ENCODE data around the gene CDC42BPB. TPM values are rescaled to one million over a fixed set of nuclear protein-coding genes. Genes with fewer than 3 reads are reported as not detected.

CDC42BPB gene, protein sequence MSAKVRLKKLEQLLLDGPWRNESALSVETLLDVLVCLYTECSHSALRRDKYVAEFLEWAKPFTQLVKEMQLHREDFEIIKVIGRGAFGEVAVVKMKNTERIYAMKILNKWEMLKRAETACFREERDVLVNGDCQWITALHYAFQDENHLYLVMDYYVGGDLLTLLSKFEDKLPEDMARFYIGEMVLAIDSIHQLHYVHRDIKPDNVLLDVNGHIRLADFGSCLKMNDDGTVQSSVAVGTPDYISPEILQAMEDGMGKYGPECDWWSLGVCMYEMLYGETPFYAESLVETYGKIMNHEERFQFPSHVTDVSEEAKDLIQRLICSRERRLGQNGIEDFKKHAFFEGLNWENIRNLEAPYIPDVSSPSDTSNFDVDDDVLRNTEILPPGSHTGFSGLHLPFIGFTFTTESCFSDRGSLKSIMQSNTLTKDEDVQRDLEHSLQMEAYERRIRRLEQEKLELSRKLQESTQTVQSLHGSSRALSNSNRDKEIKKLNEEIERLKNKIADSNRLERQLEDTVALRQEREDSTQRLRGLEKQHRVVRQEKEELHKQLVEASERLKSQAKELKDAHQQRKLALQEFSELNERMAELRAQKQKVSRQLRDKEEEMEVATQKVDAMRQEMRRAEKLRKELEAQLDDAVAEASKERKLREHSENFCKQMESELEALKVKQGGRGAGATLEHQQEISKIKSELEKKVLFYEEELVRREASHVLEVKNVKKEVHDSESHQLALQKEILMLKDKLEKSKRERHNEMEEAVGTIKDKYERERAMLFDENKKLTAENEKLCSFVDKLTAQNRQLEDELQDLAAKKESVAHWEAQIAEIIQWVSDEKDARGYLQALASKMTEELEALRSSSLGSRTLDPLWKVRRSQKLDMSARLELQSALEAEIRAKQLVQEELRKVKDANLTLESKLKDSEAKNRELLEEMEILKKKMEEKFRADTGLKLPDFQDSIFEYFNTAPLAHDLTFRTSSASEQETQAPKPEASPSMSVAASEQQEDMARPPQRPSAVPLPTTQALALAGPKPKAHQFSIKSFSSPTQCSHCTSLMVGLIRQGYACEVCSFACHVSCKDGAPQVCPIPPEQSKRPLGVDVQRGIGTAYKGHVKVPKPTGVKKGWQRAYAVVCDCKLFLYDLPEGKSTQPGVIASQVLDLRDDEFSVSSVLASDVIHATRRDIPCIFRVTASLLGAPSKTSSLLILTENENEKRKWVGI (N-terminal part only)
- total RNA-seq = 100 to 1,000 TPM in 2 of 4 donors, 10 to 100 TPM in 2; 85.3 to 174 (median 101) TPM

DNA sequence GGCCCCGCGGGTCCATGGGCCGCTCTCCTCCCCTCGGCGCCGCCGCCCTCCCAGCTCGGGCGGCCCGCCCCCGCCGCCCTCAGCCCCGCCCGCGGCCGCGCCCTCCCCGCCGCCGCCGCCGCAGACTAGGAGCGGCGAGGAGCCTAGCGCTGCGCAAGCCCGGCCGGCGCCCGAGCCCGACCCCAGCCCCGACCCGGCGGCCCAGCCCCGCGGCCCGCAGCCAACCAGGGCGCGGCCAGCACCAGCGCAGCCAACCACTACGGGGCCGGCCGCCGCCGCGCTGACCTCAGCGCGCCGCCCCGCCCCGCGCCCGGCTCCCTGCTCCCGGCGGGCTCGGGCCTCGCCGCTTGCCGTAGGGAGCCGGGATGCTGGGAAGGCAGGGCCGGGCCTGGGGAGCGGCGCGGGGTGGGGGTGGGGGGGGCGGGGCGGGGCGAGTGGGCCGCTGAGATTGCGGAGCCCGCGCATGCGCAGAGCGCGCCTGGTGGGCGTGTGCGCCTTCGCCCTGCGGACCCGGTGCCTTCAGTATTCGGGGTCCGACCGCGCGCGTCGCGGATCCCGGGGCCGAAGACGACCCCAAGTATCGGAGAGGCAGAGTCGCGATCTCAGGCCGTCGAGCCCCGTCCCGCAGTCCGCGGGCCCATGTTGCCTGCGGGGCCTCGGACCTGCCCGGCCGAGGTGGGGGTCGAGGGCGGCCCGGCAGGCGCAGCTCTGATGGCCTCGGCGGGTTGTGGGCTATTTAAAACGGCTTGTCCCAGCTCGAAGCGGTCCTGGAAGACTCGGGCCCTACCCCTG, at the start of gene CDC42BPB:
Gene CDC42BPB (minus strand): TSS at position 178 of the 792 bp plus-strand sequence. CDS start 376 bp downstream, outside the sequence.
- peak; percentile 76 to 96 for DNase-seq (ENCODE audit: low spot score in 2 of 2)
- H3K4me3 ChIP-seq (ENCODE audit: low read depth, poor library complexity, severe bottlenecking) = peak within 1 kb of the TSS; percentile 64
- TF ChIP-seq CTCF (IDR thresholded peaks at IDR 0.05) (no peak), POLR2A (IDR thresholded peaks at IDR 0.05) (no peak)
- 0% methylated on average over 3 to 14 of the region's 113 CpGs for WGBS, 2 donors
- intact Hi-C loops (cut with DNase I; ENCODE audit: low total_unique reads) = no loop called here

DNA sequence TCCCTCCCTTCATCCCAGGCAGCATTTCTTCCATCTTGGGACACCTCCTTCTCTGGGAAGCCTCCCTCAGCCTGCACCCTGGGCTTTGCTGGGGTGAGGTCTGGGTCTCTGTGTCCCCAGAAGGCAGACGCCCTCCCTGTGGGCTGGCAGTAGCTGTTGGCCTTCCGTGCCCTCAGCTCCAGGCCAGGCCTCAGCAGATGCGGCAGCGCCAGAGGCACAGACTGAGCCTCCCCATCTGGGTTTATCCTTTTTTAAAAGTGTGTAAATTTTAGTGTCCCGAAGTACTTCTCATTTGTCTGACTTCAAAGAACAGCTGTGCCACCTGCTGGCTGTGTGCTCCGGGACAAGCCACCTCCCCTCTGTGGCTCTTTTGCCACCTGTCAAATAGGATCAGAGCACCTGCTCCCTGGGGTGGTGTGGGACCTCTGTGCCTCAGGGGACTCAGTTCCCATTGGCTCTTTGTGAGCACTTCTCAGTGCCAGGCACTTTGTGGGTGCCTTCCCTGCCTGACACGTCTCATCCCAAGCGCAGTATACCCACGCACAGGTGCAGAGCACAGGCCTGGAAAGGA, 48.3 kb upstream of the CDC42BPB start:
- 41 to 49% methylated on average over 8 to 9 of the region's 9 CpGs for WGBS, 2 donors
- intact Hi-C loops (cut with DNase I; ENCODE audit: low total_unique reads) = loop anchor here (5.0 kb wide), 1 partner anchor 187 kb away; no protein-coding TSS in a partner anchor

DNA sequence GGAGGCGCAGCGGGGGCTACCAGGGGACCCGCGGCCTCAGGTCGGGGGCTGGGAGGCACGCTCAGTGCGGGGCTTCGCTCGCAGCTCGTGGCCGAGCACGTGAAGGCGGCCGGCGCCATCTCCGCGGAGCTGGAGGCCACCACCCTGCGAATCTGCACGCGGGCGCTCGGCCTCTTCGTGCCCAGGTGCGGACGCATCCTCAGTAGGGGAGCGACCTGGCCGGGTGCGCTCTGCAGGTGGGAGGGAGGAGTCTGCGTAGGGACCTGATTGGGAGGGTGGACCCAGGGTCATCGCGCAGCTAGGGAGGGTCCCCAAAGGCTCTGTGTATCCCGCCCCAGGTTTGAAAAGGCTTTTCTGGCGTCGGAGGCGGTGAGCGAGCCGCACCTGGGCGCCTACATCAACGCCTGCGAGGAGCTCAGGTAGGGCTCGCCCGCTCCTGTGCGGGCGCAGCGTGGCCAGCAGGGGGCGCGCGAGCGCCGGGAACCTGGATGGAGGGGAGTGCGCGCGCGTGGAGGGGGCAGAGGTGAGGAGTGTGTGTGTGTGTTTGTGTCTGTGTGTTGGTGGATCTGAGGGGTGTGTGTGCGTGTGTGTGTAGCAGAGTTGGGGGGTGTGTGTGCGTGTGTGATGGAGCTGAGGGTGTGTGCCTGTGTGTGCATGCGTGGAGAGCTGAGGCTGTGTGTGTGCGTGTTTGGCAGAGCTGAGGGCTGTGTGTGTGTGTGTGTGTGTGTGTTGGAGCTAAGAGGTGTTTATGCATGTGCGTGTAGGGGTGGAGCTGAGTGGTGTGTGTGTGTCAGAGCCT, 47.5 kb upstream of the CDC42BPB start:
- 5% methylated on average over 28 to 42 of the region's 59 CpGs for WGBS, 2 donors

More for the DNA sequence above, 48.3 kb upstream of the CDC42BPB start:
- TF ChIP-seq CTCF (IDR thresholded peaks at IDR 0.05) = no peak
- TF ChIP-seq POLR2A (IDR thresholded peaks at IDR 0.05) = no peak
- DNase-seq (ENCODE audit: low spot score in 2 of 2) = no peak
- H3K4me3 ChIP-seq (ENCODE audit: low read depth, poor library complexity, severe bottlenecking) = no peak overlapping the region

DNA sequence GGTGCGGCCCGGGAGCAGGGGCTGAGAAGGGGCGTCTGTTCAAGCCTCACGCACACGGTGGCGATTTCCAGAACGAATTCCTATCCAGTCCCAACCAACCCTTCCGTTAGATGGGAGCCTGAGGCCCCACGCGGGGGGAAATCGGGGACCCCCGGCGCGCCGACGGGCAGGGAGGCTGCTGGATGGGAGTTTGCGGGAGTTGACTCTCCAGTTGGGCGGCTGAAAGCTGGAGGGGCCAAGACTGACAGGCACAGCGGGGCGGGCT, 47.0 kb upstream of the CDC42BPB start:
- H3K4me3 ChIP-seq (ENCODE audit: low read depth, poor library complexity, severe bottlenecking) = no peak overlapping the region
- 8 to 12% methylated on average over 7 to 11 of the region's 20 CpGs for WGBS, 2 donors
- TF ChIP-seq CTCF (IDR thresholded peaks at IDR 0.05) = no peak
- TF ChIP-seq POLR2A (IDR thresholded peaks at IDR 0.05) = no peak
- no peak for DNase-seq (ENCODE audit: low spot score in 2 of 2)
- intact Hi-C loops (cut with DNase I; ENCODE audit: low total_unique reads) = no loop called here

More for the DNA sequence above, 47.5 kb upstream of the CDC42BPB start:
- peak in 2 of 3 donors; percentile 9 to 98 for TF ChIP-seq CTCF (IDR thresholded peaks at IDR 0.05)
- no peak for TF ChIP-seq POLR2A (IDR thresholded peaks at IDR 0.05)
- DNase-seq (ENCODE audit: low spot score in 2 of 2) = peak in 1 of 2 donors; percentile 94
- intact Hi-C loops (cut with DNase I; ENCODE audit: low total_unique reads) = loop anchor here (5.0 kb wide), 1 partner anchor 187 kb away; no protein-coding TSS in a partner anchor
- H3K4me3 ChIP-seq (ENCODE audit: low read depth, poor library complexity, severe bottlenecking) = no peak overlapping the region

All from lower leg skin (tissue), 4 donors.